GM19467 (cell line): ENCODE data around the gene CD6.

Experiments
- ATAC-seq: cut with Tn5 transposase; IDR thresholded peaks from one replicate; pipeline ENCODE4 v1.9.1; 2021; ENCODE audit warnings: mild to moderate bottlenecking, moderate library complexity; ENCODE audit not compliant: unreplicated experiment

CD6 gene

GRCh38 chr11:61007956-61008896 lies 36.7 kb downstream of the CD6 start:
- no peak for ATAC-seq

GRCh38 chr11:61008971-61009370 lies 37.5 kb downstream of the CD6 start:
- ATAC-seq, result no peak

GRCh38 chr11:61009392-61010275 lies 38.2 kb downstream of the CD6 start:
- ATAC-seq, result no peak

- no peak for ATAC-seq
These were observed 39.2 kb downstream of the CD6 start for GRCh38 chr11:61010466-61011228.

GRCh38 chr11:61011229-61011870 lies 39.9 kb downstream of the CD6 start:
- ATAC-seq, result no peak

- no peak for ATAC-seq
These were observed 40.7 kb downstream of the CD6 start for GRCh38 chr11:61011950-61012736.

- ATAC-seq, result no peak
These were observed 41.3 kb downstream of the CD6 start for GRCh38 chr11:61012737-61013215.

GRCh38 chr11:61018059-61018458 lies 46.6 kb downstream of the CD6 start:
- no peak for ATAC-seq

GRCh38 chr11:61019037-61019831 lies 47.8 kb downstream of the CD6 start:
- ATAC-seq, result no peak

- no peak for ATAC-seq
These were observed 48.4 kb downstream of the CD6 start for GRCh38 chr11:61019832-61020405.

GRCh38 chr11:61020551-61021235 lies 49.2 kb downstream of the CD6 start:
- no peak for ATAC-seq

- ATAC-seq, result no peak
These were observed 50.3 kb downstream of the CD6 start for GRCh38 chr11:61021661-61022212.

GRCh38 chr11:61022311-61023085 lies 51.0 kb downstream of the CD6 start:
- no peak for ATAC-seq

- no peak for ATAC-seq
These were observed 51.8 kb downstream of the CD6 start for GRCh38 chr11:61023086-61023965.

- no peak for ATAC-seq
These were observed 52.5 kb downstream of the CD6 start for GRCh38 chr11:61023966-61024295.
